GM12878 (cell line): ENCODE results near the gene E2F1. TPM values are rescaled to one million over a fixed set of nuclear protein-coding genes. Genes with fewer than 3 reads are reported as not detected.

ENCODE experiments used
- ATAC-seq: fragments of 200-7000 bp; cut with Tn5 transposase; 3 replicates; pipeline ENCODE4 v1.9.1; 2020; ENCODE audit warnings: mild to moderate bottlenecking, moderate library complexity
- BruUV-seq: library from RNA; stranded (reverse); fragments of 400-500 nt; replicated peaks from 2 replicates; lab custom pipeline; 2021; lab: Mats Ljungman, UMichigan
- CTCF ChIA-PET: fragments of 300-600 bp; sonication (Branson Sonifier 250); formaldehyde crosslinking; extraction: SDS; loops from one replicate; lab custom pipeline; 2021; ENCODE audit warnings: inconsistent platforms; lab: Yijun Ruan, JAX
- POLR2A ChIA-PET: fragments of 350-600 bp; formaldehyde crosslinking; extraction: SDS; loops from one replicate; lab custom pipeline; 2021; ENCODE audit warnings: inconsistent platforms; lab: Charles Lee
- RAD21 ChIA-PET: fragments of 300-600 bp; sonication (Branson Sonifier 250); formaldehyde crosslinking; loops from one replicate; lab custom pipeline; 2023; ENCODE audit warnings: antibody characterized with exemption; ENCODE audit not compliant: unreplicated experiment; lab: Charles Lee
- SMC1A ChIA-PET: fragments of 300-600 bp; sonication (Branson Sonifier 250); formaldehyde crosslinking; loops from one replicate; lab custom pipeline; 2023; ENCODE audit not compliant: unreplicated experiment, uncharacterized antibody; lab: Charles Lee
- DNase-seq: peaks from one replicate; pipeline ENCODE4 v3.0.0-alpha.2; 2011; ENCODE audit warnings: low read depth, low spot score
- FAIRE-seq: peaks from 3 replicates; lab custom pipeline; 2011; peaks lifted over from hg19 to GRCh38; lab: Jason Lieb, UNC
- H2AFZ ChIP-seq: 2 replicates; pipeline ENCODE4 v1.6.0; 2011; ENCODE audit warnings: low read depth, low read length, control low read depth; ENCODE audit not compliant: control insufficient read depth
- H3K27ac ChIP-seq: 2 replicates; pipeline ENCODE4 v1.5.1; 2011; ENCODE audit warnings: control low read depth; ENCODE audit not compliant: control insufficient read depth, insufficient read depth
- H3K27me3 ChIP-seq, 2 experiments: replicated peaks in 1 of 2; 2 replicates each; pipeline versions ENCODE4 v1.6.0 to v1.6.1; 2011; ENCODE audit warnings: low read length in 1 of 2; ENCODE audit not compliant: control insufficient read depth in 2 of 2, insufficient read depth in 2 of 2
- H3K36me3 ChIP-seq, 2 experiments: 2 replicates each; pipeline ENCODE4 v1.5.1; 2011; ENCODE audit warnings: low read length in 1 of 2; ENCODE audit not compliant: control insufficient read depth in 2 of 2, insufficient read depth in 2 of 2
- H3K4me1 ChIP-seq: 2 replicates; pipeline ENCODE4 v1.6.1; 2011; ENCODE audit warnings: mild to moderate bottlenecking, low read length, moderate library complexity, mixed read lengths; ENCODE audit not compliant: control insufficient read depth, insufficient read depth
- H3K4me2 ChIP-seq: 2 replicates; pipeline ENCODE4 v1.6.0; 2011; ENCODE audit warnings: control low read depth; ENCODE audit not compliant: control insufficient read depth, insufficient read depth
- H3K4me3 ChIP-seq: fragments of 200-600 bp; sonication (generic); 2 replicates; pipeline ENCODE4 v1.5.1; 2016
- H3K79me2 ChIP-seq: 2 replicates; pipeline ENCODE4 v1.6.0; 2011; ENCODE audit warnings: low read length; ENCODE audit not compliant: control insufficient read depth, insufficient read depth
- H3K9ac ChIP-seq: 2 replicates; pipeline ENCODE4 v1.8.0; 2011; ENCODE audit warnings: low read length, control low read depth, mixed read lengths; ENCODE audit not compliant: control insufficient read depth, insufficient read depth
- H3K9me3 ChIP-seq: replicated peaks from 3 replicates; pipeline ENCODE4 v1.5.1; 2011; ENCODE audit warnings: mild to moderate bottlenecking, low read length; ENCODE audit not compliant: control insufficient read depth, insufficient read depth
- H4K20me1 ChIP-seq: 2 replicates; pipeline ENCODE4 v1.6.0; 2011; ENCODE audit not compliant: control insufficient read depth, insufficient read depth
- ESRRA ChIP-seq: IDR thresholded peaks from 2 replicates; pipeline ENCODE4 v1.6.1; 2012; ENCODE audit warnings: mild to moderate bottlenecking, low read length, improper control_type of control experiment
- HCFC1 ChIP-seq: fragments of 150-350 bp; IDR thresholded peaks from 2 replicates; pipeline ENCODE4 v1.6.1; 2014; ENCODE audit warnings: low read length
- POLR2AphosphoS2 ChIP-seq: IDR thresholded peaks from 2 replicates; pipeline ENCODE4 v1.6.1; 2011; ENCODE audit warnings: low read depth, mild to moderate bottlenecking, low read length, improper control_type of control experiment, moderate library complexity
- POU2F2 ChIP-seq: IDR thresholded peaks from 3 replicates; pipeline ENCODE4 v1.6.1; 2011; ENCODE audit warnings: low read depth, mild to moderate bottlenecking, low read length, borderline replicate concordance
- RCOR1 ChIP-seq: conservative IDR thresholded peaks from 2 replicates; pipeline ENCODE4 v1.6.1; 2012; ENCODE audit warnings: low read depth, low read length, improper control_type of control experiment
- SIX5 ChIP-seq: IDR thresholded peaks from 2 replicates; pipeline ENCODE4 v1.6.1; 2011; ENCODE audit warnings: mild to moderate bottlenecking, low read depth, low read length, moderate library complexity; ENCODE audit not compliant: severe bottlenecking
- TARDBP ChIP-seq: IDR thresholded peaks from 2 replicates; pipeline ENCODE4 v1.6.1; 2016; ENCODE audit warnings: borderline replicate concordance
- whole genome bisulfite sequencing: methylation state at CpG from one replicate; pipeline ENCODE4 v1.1.6; 2016; ENCODE audit warnings: low lambda C conversion rate; ENCODE audit not compliant: insufficient replicate concordance, insufficient coverage; ENCODE audit errors: missing lambda C conversion rate; 5-methylcytosine and 5-hydroxymethylcytosine counted together
- in situ Hi-C: fragments of 300-500 bp; cut with MboI; formaldehyde crosslinking; loops from 9 replicates; pipeline ENCODE4 v1.14.3; 2018; ENCODE audit warnings: mixed read lengths
- intact Hi-C: fragments of 100-400 bp; cut with micrococcal nuclease; formaldehyde crosslinking; loops from one replicate; pipeline ENCODE4 v1.14.2; 2022; ENCODE audit not compliant: unreplicated experiment
- polyA plus RNA-seq, 11 experiments: library from polyadenylated mRNA; depleted of rRNA in 4 of 11; unstranded in 6 of 11; stranded (reverse) in 5 of 11; fragments of >200 nt; fragmentation: Nextera tagmentation in 4 of 11; fragmentation: Illumina TruSeq in 1 of 11; extraction: Ambion mirVana in 4 of 11; extraction: Trizol in 1 of 11; gene quantifications; 1 replicate in 1 of 11; 2 replicates in 10 of 11; pipeline versions ENCODE4 v1.2.1 to v1.2.3, GENCODE V29; 2011 to 2016; ENCODE audit warnings: inconsistent platforms in 2 of 11, missing spikeins in 2 of 11, low read depth in 1 of 11
- total RNA-seq, 4 experiments: library from RNA; depleted of rRNA in 3 of 4; stranded (reverse); fragments of >200 nt in 3 of 4; fragmentation: Illumina TruSeq in 1 of 4; extraction: Trizol in 1 of 4; gene quantifications; 2 replicates each; pipeline versions ENCODE4 v1.2.1 to v1.2.3, GENCODE V29; 2013 to 2021

The E2F1 gene
- total and polyA plus RNA-seq, 10 of the 15 experiments (the other 5 are each of a cell fraction or from before 2014, with no cell fraction given), result 0.29 to 50.2 (median 19.7) TPM

GRCh38 chr20:33711446-33711738 is 25.2 kb upstream of the E2F1 start:
- TF ChIP-seq POLR2AphosphoS2, result no peak
- TF ChIP-seq POU2F2, result no peak
- no peak for TF ChIP-seq TARDBP
- 75% methylated on average over 1 of the region's 1 CpG for WGBS
- CTCF ChIA-PET, result no interaction called here
- no peak for FAIRE-seq
- ATAC-seq, result no peak
- no peaks in the 10 kb centered on the region for H3K4me1 ChIP-seq
- no peak overlapping the region for H3K4me2 ChIP-seq
- no peak overlapping the region for H3K27ac ChIP-seq
- POLR2A ChIA-PET, result no interaction called here
- 0 out of 4 replicates have a peak, but pooled peaks cover 0 to 2% of the 10 kb centered on the region in 2 experiments for H3K36me3 ChIP-seq
- no peak overlapping the region for H3K9ac ChIP-seq
- no peaks in the 10 kb centered on the region for H3K27me3 ChIP-seq
- no peak overlapping the region for H2AFZ ChIP-seq
- RAD21 ChIA-PET, result no interaction called here
- no peaks in the 10 kb centered on the region for H3K9me3 ChIP-seq
- SMC1A ChIA-PET, result no interaction called here
- in situ Hi-C loops, result no loop called here
- H4K20me1 ChIP-seq, result no peaks in the 10 kb centered on the region
- no peaks in the 10 kb centered on the region for H3K79me2 ChIP-seq
- H3K4me3 ChIP-seq, result no peak overlapping the region
- no TSS peak for BruUV-seq
- DNase-seq, result no peak
- intact Hi-C loops, result no loop called here

- Histone ChIP-seq H3K9ac (no peak overlapping the region), H3K4me2 (no peak overlapping the region), H4K20me1 (no peaks in the 10 kb centered on the region), H3K27ac (no peak overlapping the region)
- ATAC-seq, result no peak
- DNase-seq, result no peak
- SMC1A ChIA-PET, result no interaction called here
- no TSS peak for BruUV-seq
- TF ChIP-seq HCFC1 (no peak), ESRRA (no peak), RCOR1 (no peak), SIX5 (no peak), POLR2AphosphoS2 (no peak)
- TF ChIP-seq, all 136 proteins: peak for 0
- Histone ChIP-seq H3K79me2 (no peaks in the 10 kb centered on the region), H3K4me1 (no peaks in the 10 kb centered on the region), H3K27me3 (no peaks in the 10 kb centered on the region), H2AFZ (no peak overlapping the region), H3K4me3 (no peak overlapping the region), H3K9me3 (no peaks in the 10 kb centered on the region), H3K36me3 (0 out of 4 replicates have a peak, but pooled peaks cover 0 to 2% of the 10 kb centered on the region in 2 experiments)
- FAIRE-seq, result no peak
- RAD21 ChIA-PET, result no interaction called here
- 74% methylated on average over 14 of the region's 14 CpGs for WGBS
- intact Hi-C loops, result no loop called here
- CTCF ChIA-PET, result no interaction called here
- POLR2A ChIA-PET, result no interaction called here
- in situ Hi-C loops, result no loop called here
These were observed 24.7 kb upstream of the E2F1 start for GRCh38 chr20:33710681-33711445.
